DLD1 (cell line): Measurements from ENCODE around the gene TMEM63B.

Source experiments
- in situ Hi-C: cut with HindIII; loops from 2 replicates; pipeline ENCODE4 v1.10.0; 2017; ENCODE audit warnings: low sequenced_read_pairs

TMEM63B gene

GRCh38 chr6:44113414-44113813, 13.9 kb upstream of the TMEM63B start:
- in situ Hi-C loops = loop anchor here (25.0 kb wide), 1 partner anchor 124 kb away; the partner anchor contains the start of gene HSP90AB1

GRCh38 chr6:44115866-44116265, 11.5 kb upstream of the TMEM63B start:
- in situ Hi-C loops = loop anchor here (25.0 kb wide), 1 partner anchor 121 kb away; the partner anchor contains the start of gene HSP90AB1

GRCh38 chr6:44116641-44117382, 10.5 kb upstream of the TMEM63B start:
- in situ Hi-C loops = loop anchor here (25.0 kb wide), 1 partner anchor 120 kb away; the partner anchor contains the start of gene HSP90AB1

GRCh38 chr6:44117397-44118128, 9.8 kb upstream of the TMEM63B start:
- in situ Hi-C loops = loop anchor here (25.0 kb wide), 1 partner anchor 120 kb away; the partner anchor contains the start of gene HSP90AB1

- in situ Hi-C loops = loop anchor here (25.0 kb wide), 1 partner anchor 118 kb away; the partner anchor contains the start of gene HSP90AB1
Measured at GRCh38 chr6:44119704-44120262, 7.6 kb upstream of the TMEM63B start.

GRCh38 chr6:44120692-44121443, 6.5 kb upstream of the TMEM63B start:
- in situ Hi-C loops = loop anchor here (25.0 kb wide), 1 partner anchor 116 kb away; the partner anchor contains the start of gene HSP90AB1

GRCh38 chr6:44122801-44123200, 4.6 kb upstream of the TMEM63B start:
- in situ Hi-C loops = loop anchor here (25.0 kb wide), 1 partner anchor 114 kb away; the partner anchor contains the start of gene HSP90AB1

- in situ Hi-C loops = loop anchor here (25.0 kb wide), 1 partner anchor 114 kb away; the partner anchor contains the start of gene HSP90AB1
Measured at GRCh38 chr6:44123544-44123943, 3.8 kb upstream of the TMEM63B start.

GRCh38 chr6:44126320-44127149, 819 bp upstream of the TMEM63B start:
- in situ Hi-C loops = no loop called here

- in situ Hi-C loops = no loop called here
Measured at GRCh38 chr6:44128020-44128917, 915 bp downstream of the TMEM63B start.

GRCh38 chr6:44129841-44130322, 2.5 kb downstream of the TMEM63B start:
- in situ Hi-C loops = no loop called here

GRCh38 chr6:44131892-44132291, 4.5 kb downstream of the TMEM63B start:
- in situ Hi-C loops = no loop called here

- in situ Hi-C loops = no loop called here
Measured at GRCh38 chr6:44132476-44132875, 5.1 kb downstream of the TMEM63B start.

- in situ Hi-C loops = no loop called here
Measured at GRCh38 chr6:44133003-44133931, 5.9 kb downstream of the TMEM63B start.

- in situ Hi-C loops = no loop called here
Measured at GRCh38 chr6:44133981-44134711, 6.8 kb downstream of the TMEM63B start.

- in situ Hi-C loops = no loop called here
Measured at GRCh38 chr6:44135173-44135758, 7.9 kb downstream of the TMEM63B start.
